HG03521 (cell line): ENCODE results near the gene MBLAC1.

ENCODE experiments used
- ATAC-seq: cut with Tn5 transposase; IDR thresholded peaks from one replicate; pipeline ENCODE4 v1.9.1; 2021; ENCODE audit warnings: mild to moderate bottlenecking, moderate library complexity; ENCODE audit not compliant: unreplicated experiment

MBLAC1 gene

GRCh38 chr7:100169147-100169850 lies 42.5 kb downstream of the MBLAC1 start:
- ATAC-seq = no peak

- ATAC-seq = no peak
These were observed 43.5 kb downstream of the MBLAC1 start for GRCh38 chr7:100170101-100170897.

- no peak for ATAC-seq
These were observed 44.4 kb downstream of the MBLAC1 start for GRCh38 chr7:100171087-100171681.

DNA sequence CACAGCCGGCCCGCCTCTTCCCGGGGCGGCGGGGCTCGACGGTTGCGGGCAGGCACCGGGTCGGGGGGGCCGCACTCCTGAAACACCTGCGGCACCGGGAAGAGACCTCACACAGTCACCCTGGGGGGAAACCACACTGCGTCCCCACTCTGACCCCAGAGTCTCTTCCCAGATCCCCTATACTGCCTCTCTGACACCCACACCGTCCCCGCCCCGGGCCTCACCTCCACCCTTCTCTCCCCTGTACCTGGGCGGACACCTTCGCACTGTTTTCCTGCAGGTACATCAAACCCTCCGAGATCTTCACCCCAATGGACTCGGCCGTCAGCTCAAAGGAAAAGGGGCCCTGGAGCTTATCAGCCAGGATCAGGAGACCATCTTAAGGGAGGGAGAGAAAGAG lies 45.1 kb downstream of the MBLAC1 start:
- ATAC-seq = no peak

GRCh38 chr7:100173806-100174495 lies 47.2 kb downstream of the MBLAC1 start:
- ATAC-seq = no peak

DNA sequence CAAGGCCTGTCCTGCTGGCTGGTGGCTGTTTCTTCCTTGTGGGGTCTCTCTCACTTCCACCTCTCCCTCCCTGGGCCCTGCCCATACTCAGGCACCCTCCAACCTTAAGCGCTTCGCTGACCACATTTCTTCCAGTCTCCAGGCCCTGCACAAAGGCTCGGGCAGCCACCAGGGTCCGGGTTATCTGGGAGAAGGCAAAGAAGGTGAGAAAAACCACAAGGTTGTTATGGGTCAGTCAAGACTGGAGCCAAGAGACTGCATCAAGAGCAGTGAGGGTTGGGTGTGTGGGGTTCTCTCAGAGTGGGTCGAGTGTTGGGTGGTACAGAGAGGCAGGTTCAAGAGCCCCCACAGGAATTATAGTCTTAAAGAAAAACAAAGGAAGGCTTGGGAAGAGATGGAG lies 47.8 kb downstream of the MBLAC1 start:
- ATAC-seq = no peak

DNA sequence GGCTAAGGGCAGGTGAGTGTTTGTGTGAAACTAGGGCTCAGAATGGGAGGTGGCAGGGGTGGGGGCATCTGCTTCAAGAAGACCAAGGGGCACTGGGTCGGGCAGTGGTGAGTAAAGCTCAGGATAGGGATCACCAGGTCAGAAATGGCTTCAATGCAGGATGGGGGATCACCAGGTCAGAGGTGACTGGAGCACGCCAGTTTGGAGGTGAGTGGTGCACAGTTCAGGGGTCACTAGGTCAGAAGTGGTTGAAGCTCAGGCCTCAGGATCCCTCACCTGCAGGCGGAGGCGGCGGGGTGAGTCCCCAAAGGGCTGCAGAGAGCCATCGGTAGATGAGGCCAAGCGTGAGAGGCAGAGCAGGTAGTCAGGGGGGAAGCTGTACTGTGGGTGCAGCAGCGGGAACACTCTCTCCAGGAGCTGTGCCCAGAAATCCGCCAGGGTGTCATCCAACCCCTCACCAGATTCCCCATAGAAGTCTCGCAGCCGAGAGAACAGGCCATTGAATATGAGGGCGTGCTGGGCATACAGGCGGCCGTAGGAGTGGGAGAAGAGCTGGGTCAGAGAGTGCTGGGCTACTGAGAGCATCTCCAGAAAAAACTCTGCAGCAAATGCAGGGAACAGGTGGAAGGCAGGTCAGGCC lies 48.6 kb downstream of the MBLAC1 start:
- no peak for ATAC-seq

GRCh38 chr7:100176096-100177044 lies 49.6 kb downstream of the MBLAC1 start:
- no peak for ATAC-seq

DNA sequence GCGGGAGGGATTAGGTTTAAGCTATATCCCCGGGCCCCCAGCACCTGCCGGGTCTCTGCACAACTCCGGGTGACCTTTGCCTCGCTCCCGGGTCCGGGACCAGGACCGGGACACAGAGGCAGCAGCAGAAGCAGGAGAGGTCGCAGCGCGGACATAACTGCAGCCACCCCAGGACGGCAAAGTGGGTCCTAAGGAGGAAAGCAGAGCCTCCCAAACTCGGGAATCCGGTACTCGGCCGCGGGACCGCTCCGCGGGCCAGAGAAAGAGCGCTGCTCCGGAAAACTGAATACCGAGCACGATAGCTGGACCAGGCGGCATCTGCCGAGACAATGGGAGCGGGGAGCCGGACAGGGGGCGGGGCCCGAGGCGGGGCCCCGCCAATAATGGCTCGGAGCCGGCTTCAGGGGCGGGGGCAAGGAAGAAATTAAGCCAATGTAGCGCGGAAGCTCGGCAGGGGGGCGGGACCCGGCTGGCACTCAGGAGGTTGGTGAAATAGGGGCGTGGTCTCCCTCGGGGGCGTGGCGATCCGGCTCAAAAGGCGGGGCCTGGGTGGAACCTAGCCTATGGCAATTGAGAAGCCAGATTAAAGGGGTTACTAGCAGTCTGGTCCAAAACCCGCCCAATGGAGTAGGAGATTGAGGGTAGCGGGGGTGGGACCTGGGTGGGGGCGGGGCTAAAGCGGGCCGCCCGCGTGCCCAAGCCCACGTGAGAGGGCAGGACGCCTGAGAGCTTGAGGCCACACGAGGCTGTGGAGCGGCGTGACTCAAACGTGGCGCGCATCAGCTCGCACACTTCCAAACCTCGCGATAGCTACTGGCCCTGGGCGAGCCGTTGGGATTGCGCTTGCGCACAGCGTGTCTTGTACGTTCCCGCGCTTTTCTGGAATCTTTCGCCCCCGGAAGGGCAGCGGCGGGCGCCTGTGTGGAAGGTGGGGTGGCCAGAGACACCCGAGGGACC lies 50.6 kb downstream of the MBLAC1 start, which contains the start of the genes GPC2 and STAG3:
Gene GPC2, minus strand, starts transcription at position 337 of the 957 bp plus-strand sequence. Its CDS starts 182 bp downstream, at position 155.
Gene STAG3, plus strand, starts transcription at position 874 of the 957 bp plus-strand sequence. CDS start 2,639 bp downstream, outside the sequence.
- peak; percentile 81 for ATAC-seq
